ENCODE measurements around the gene PLEKHH1.

DNA sequence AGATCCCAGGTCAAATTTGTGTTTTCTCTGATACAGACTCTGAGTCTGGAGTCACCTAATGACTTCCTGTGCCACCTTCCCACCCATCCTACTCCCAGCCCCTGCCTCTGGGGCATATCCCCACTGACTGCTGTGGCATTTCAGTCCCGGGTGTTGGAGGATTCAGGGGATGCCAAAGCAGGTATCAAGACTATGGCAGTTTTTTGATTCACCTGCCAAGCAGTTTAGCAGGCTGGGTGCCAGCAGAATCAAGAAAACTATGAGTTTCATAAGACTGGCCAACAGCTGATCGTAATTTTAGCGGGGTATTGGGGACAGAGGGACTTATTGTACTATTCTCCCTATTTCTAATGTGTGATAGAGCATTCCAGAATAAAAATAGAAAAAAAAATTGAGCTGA, 4.6 kb downstream of the PLEKHH1 start:
- TF ChIP-seq POLR2A (IDR thresholded peaks at IDR 0.05), result no peak
- TF ChIP-seq, protein P1, sequence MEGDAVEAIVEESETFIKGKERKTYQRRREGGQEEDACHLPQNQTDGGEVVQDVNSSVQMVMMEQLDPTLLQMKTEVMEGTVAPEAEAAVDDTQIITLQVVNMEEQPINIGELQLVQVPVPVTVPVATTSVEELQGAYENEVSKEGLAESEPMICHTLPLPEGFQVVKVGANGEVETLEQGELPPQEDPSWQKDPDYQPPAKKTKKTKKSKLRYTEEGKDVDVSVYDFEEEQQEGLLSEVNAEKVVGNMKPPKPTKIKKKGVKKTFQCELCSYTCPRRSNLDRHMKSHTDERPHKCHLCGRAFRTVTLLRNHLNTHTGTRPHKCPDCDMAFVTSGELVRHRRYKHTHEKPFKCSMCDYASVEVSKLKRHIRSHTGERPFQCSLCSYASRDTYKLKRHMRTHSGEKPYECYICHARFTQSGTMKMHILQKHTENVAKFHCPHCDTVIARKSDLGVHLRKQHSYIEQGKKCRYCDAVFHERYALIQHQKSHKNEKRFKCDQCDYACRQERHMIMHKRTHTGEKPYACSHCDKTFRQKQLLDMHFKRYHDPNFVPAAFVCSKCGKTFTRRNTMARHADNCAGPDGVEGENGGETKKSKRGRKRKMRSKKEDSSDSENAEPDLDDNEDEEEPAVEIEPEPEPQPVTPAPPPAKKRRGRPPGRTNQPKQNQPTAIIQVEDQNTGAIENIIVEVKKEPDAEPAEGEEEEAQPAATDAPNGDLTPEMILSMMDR (IDR thresholded peaks at IDR 0.05), result no peak
